GM12878 (cell line): ENCODE measurements around the gene PRDM16. TPM values are rescaled to one million over a fixed set of nuclear protein-coding genes. Genes with fewer than 3 reads are reported as not detected.

Source experiments
- ATAC-seq: fragments of 200-7000 bp; cut with Tn5 transposase; 3 replicates; pipeline ENCODE4 v1.9.1; 2020; ENCODE audit warnings: mild to moderate bottlenecking, moderate library complexity
- BruUV-seq: library from RNA; stranded (reverse); fragments of 400-500 nt; replicated peaks from 2 replicates; lab custom pipeline; 2021; lab: Mats Ljungman, UMichigan
- CTCF ChIA-PET: fragments of 300-600 bp; sonication (Branson Sonifier 250); formaldehyde crosslinking; extraction: SDS; loops from one replicate; lab custom pipeline; 2021; ENCODE audit warnings: inconsistent platforms; lab: Yijun Ruan, JAX
- POLR2A ChIA-PET: fragments of 350-600 bp; formaldehyde crosslinking; extraction: SDS; loops from one replicate; lab custom pipeline; 2021; ENCODE audit warnings: inconsistent platforms; lab: Charles Lee
- RAD21 ChIA-PET: fragments of 300-600 bp; sonication (Branson Sonifier 250); formaldehyde crosslinking; loops from one replicate; lab custom pipeline; 2023; ENCODE audit warnings: antibody characterized with exemption; ENCODE audit not compliant: unreplicated experiment; lab: Charles Lee
- SMC1A ChIA-PET: fragments of 300-600 bp; sonication (Branson Sonifier 250); formaldehyde crosslinking; loops from one replicate; lab custom pipeline; 2023; ENCODE audit not compliant: unreplicated experiment, uncharacterized antibody; lab: Charles Lee
- DNase-seq: peaks from one replicate; pipeline ENCODE4 v3.0.0-alpha.2; 2011; ENCODE audit warnings: low read depth, low spot score
- FAIRE-seq: peaks from 3 replicates; lab custom pipeline; 2011; peaks lifted over from hg19 to GRCh38; lab: Jason Lieb, UNC
- H2AFZ ChIP-seq: 2 replicates; pipeline ENCODE4 v1.6.0; 2011; ENCODE audit warnings: low read depth, low read length, control low read depth; ENCODE audit not compliant: control insufficient read depth
- H3K27ac ChIP-seq: 2 replicates; pipeline ENCODE4 v1.5.1; 2011; ENCODE audit warnings: control low read depth; ENCODE audit not compliant: control insufficient read depth, insufficient read depth
- H3K27me3 ChIP-seq, 2 experiments: replicated peaks in 1 of 2; 2 replicates each; pipeline versions ENCODE4 v1.6.0 to v1.6.1; 2011; ENCODE audit warnings: low read length in 1 of 2; ENCODE audit not compliant: control insufficient read depth in 2 of 2, insufficient read depth in 2 of 2
- H3K36me3 ChIP-seq, 2 experiments: 2 replicates each; pipeline ENCODE4 v1.5.1; 2011; ENCODE audit warnings: low read length in 1 of 2; ENCODE audit not compliant: control insufficient read depth in 2 of 2, insufficient read depth in 2 of 2
- H3K4me1 ChIP-seq: 2 replicates; pipeline ENCODE4 v1.6.1; 2011; ENCODE audit warnings: mild to moderate bottlenecking, low read length, moderate library complexity, mixed read lengths; ENCODE audit not compliant: control insufficient read depth, insufficient read depth
- H3K4me2 ChIP-seq: 2 replicates; pipeline ENCODE4 v1.6.0; 2011; ENCODE audit warnings: control low read depth; ENCODE audit not compliant: control insufficient read depth, insufficient read depth
- H3K4me3 ChIP-seq: fragments of 200-600 bp; sonication (generic); 2 replicates; pipeline ENCODE4 v1.5.1; 2016
- H3K79me2 ChIP-seq: 2 replicates; pipeline ENCODE4 v1.6.0; 2011; ENCODE audit warnings: low read length; ENCODE audit not compliant: control insufficient read depth, insufficient read depth
- H3K9ac ChIP-seq: 2 replicates; pipeline ENCODE4 v1.8.0; 2011; ENCODE audit warnings: low read length, control low read depth, mixed read lengths; ENCODE audit not compliant: control insufficient read depth, insufficient read depth
- H3K9me3 ChIP-seq: replicated peaks from 3 replicates; pipeline ENCODE4 v1.5.1; 2011; ENCODE audit warnings: mild to moderate bottlenecking, low read length; ENCODE audit not compliant: control insufficient read depth, insufficient read depth
- H4K20me1 ChIP-seq: 2 replicates; pipeline ENCODE4 v1.6.0; 2011; ENCODE audit not compliant: control insufficient read depth, insufficient read depth
- BHLHE40 ChIP-seq, 2 experiments: fragments of 450-650 bp in 1 of 2; IDR thresholded peaks; 2 replicates each; pipeline ENCODE4 v1.6.1; 2011 to 2017; ENCODE audit warnings: low read depth in 2 of 2, borderline replicate concordance in 1 of 2, improper control_type of control experiment in 1 of 2, low read length in 1 of 2, mild to moderate bottlenecking in 1 of 2
- CBX3 ChIP-seq: fragments of 200-600 bp; sonication (generic); IDR thresholded peaks from 2 replicates; pipeline ENCODE4 v1.6.1; 2016; ENCODE audit warnings: low read depth, borderline replicate concordance
- CHD2 ChIP-seq: IDR thresholded peaks from 2 replicates; pipeline ENCODE4 v1.6.1; 2011; ENCODE audit warnings: low read depth, low read length, improper control_type of control experiment, borderline replicate concordance
- EZH2 ChIP-seq: IDR thresholded peaks from 2 replicates; pipeline ENCODE4 v1.6.1; 2012; ENCODE audit warnings: low read depth, mild to moderate bottlenecking, control low read depth, inconsistent platforms, low read length, borderline replicate concordance; ENCODE audit not compliant: control insufficient read depth
- GATAD2B ChIP-seq: fragments of 450-650 bp; conservative IDR thresholded peaks from 2 replicates; pipeline ENCODE4 v1.6.1; 2017; ENCODE audit warnings: low read depth, mild to moderate bottlenecking, moderate library complexity
- HCFC1 ChIP-seq: fragments of 150-350 bp; IDR thresholded peaks from 2 replicates; pipeline ENCODE4 v1.6.1; 2014; ENCODE audit warnings: low read length
- MXI1 ChIP-seq: fragments of 150-350 bp; IDR thresholded peaks from 2 replicates; pipeline ENCODE4 v1.6.1; 2011; ENCODE audit warnings: low read depth, mild to moderate bottlenecking, inconsistent platforms, low read length, improper control_type of control experiment
- PBX3 ChIP-seq: IDR thresholded peaks from 2 replicates; pipeline ENCODE4 v1.6.1; 2011; ENCODE audit warnings: mild to moderate bottlenecking, low read depth, low read length, moderate library complexity; ENCODE audit not compliant: insufficient replicate concordance
- POU2F2 ChIP-seq: IDR thresholded peaks from 3 replicates; pipeline ENCODE4 v1.6.1; 2011; ENCODE audit warnings: low read depth, mild to moderate bottlenecking, low read length, borderline replicate concordance
- RELB ChIP-seq: fragments of 450-650 bp; IDR thresholded peaks from 2 replicates; pipeline ENCODE4 v1.6.1; 2017; ENCODE audit warnings: low read depth, mild to moderate bottlenecking, moderate library complexity
- ZBTB40 ChIP-seq: fragments of 450-650 bp; IDR thresholded peaks from 2 replicates; pipeline ENCODE4 v1.6.1; 2016; ENCODE audit warnings: mild to moderate bottlenecking, moderate library complexity, borderline replicate concordance
- WGBS: methylation state at CpG from one replicate; pipeline ENCODE4 v1.1.6; 2016; ENCODE audit warnings: low lambda C conversion rate; ENCODE audit not compliant: insufficient replicate concordance, insufficient coverage; ENCODE audit errors: missing lambda C conversion rate; 5-methylcytosine and 5-hydroxymethylcytosine counted together
- in situ Hi-C: fragments of 300-500 bp; cut with MboI; formaldehyde crosslinking; loops from 9 replicates; pipeline ENCODE4 v1.14.3; 2018; ENCODE audit warnings: mixed read lengths
- intact Hi-C: fragments of 100-400 bp; cut with micrococcal nuclease; formaldehyde crosslinking; loops from one replicate; pipeline ENCODE4 v1.14.2; 2022; ENCODE audit not compliant: unreplicated experiment
- polyA plus RNA-seq, 11 experiments: library from polyadenylated mRNA; depleted of rRNA in 4 of 11; unstranded in 6 of 11; stranded (reverse) in 5 of 11; fragments of >200 nt; fragmentation: Nextera tagmentation in 4 of 11; fragmentation: Illumina TruSeq in 1 of 11; extraction: Ambion mirVana in 4 of 11; extraction: Trizol in 1 of 11; gene quantifications; 1 replicate in 1 of 11; 2 replicates in 10 of 11; pipeline versions ENCODE4 v1.2.1 to v1.2.3, GENCODE V29; 2011 to 2016; ENCODE audit warnings: inconsistent platforms in 2 of 11, missing spikeins in 2 of 11, low read depth in 1 of 11
- total RNA-seq, 4 experiments: library from RNA; depleted of rRNA in 3 of 4; stranded (reverse); fragments of >200 nt in 3 of 4; fragmentation: Illumina TruSeq in 1 of 4; extraction: Trizol in 1 of 4; gene quantifications; 2 replicates each; pipeline versions ENCODE4 v1.2.1 to v1.2.3, GENCODE V29; 2013 to 2021

PRDM16 gene
- total and polyA plus RNA-seq, 10 of the 15 experiments (the other 5 are each of a cell fraction or from before 2014, with no cell fraction given) = 0.03 TPM; not detected in 9

GRCh38 chr1:3472088-3472850 is 403.3 kb downstream of the PRDM16 start:
- Histone ChIP-seq H3K9me3 (no peaks in the 10 kb centered on the region), H4K20me1 (no peaks in the 10 kb centered on the region), H3K4me2 (no peak overlapping the region), H3K27me3 (no peaks in the 10 kb centered on the region), H3K27ac (no peak overlapping the region), H3K4me3 (no peak overlapping the region), H3K79me2 (no peaks in the 10 kb centered on the region), H3K4me1 (no peaks in the 10 kb centered on the region)
- BruUV-seq = no TSS peak
- ChIA-PET POLR2A (no interaction called here), CTCF (interaction anchor here (0.7 to 1.6 kb wide), 3 partner anchors 18 to 148 kb away, joined by 3 to 7 read pairs (median 6); no protein-coding TSS in a partner anchor), SMC1A (no interaction called here)
- 24% methylated on average over 22 of the region's 25 CpGs for WGBS
- no peak for DNase-seq
- no peak for ATAC-seq
- no peak for TF ChIP-seq EZH2
- no peak for TF ChIP-seq GATAD2B
- no peak for TF ChIP-seq RELB
- TF ChIP-seq CBX3 = no peak
- no peak for TF ChIP-seq PBX3
- no peak for TF ChIP-seq POU2F2
- no peak for TF ChIP-seq MXI1
- TF ChIP-seq HCFC1 = no peak
- TF ChIP-seq CHD2 = no peak
- TF ChIP-seq BHLHE40 (IDR thresholded peaks at IDR 0.05; ENCODE audit: borderline replicate concordance in 1 of 2, low read depth in 2 of 2, low read length in 1 of 2) = no peak
- TF ChIP-seq ZBTB40 = no peak
- TF ChIP-seq, all 136 proteins: peak for 0
- intact Hi-C loops = no loop called here
- RAD21 ChIA-PET = interaction anchor here (0.7 kb wide), 1 partner anchor 8 kb away, joined by 3 read pairs; no protein-coding TSS in a partner anchor
- H2AFZ ChIP-seq = no peak overlapping the region
- FAIRE-seq = no peak
- in situ Hi-C loops = no loop called here
- no peaks in the 10 kb centered on the region for H3K36me3 ChIP-seq
- no peak overlapping the region for H3K9ac ChIP-seq
